Trophoblast cell (in vitro differentiated cells and primary cell): ENCODE measurements around the gene SNAPC2.

ENCODE experiments used
- DNase-seq, 2 donors: peaks; one replicate each; pipeline ENCODE4 v3.0.0-alpha.2; 2016
- H2AFZ ChIP-seq: 2 replicates; pipeline ENCODE4 v1.6.1; 2013; ENCODE audit warnings: low read length, moderate library complexity, mild to moderate bottlenecking; ENCODE audit not compliant: insufficient read depth, poor library complexity
- H2AK5ac ChIP-seq: 2 replicates; pipeline ENCODE4 v1.6.1; 2013; ENCODE audit warnings: mild to moderate bottlenecking, low read length
- H2BK120ac ChIP-seq: 2 replicates; pipeline ENCODE4 v1.6.1; 2013; ENCODE audit warnings: low read length, mild to moderate bottlenecking, moderate library complexity; ENCODE audit not compliant: insufficient read depth, poor library complexity
- H2BK12ac ChIP-seq: 2 replicates; pipeline ENCODE4 v1.6.1; 2013; ENCODE audit warnings: mild to moderate bottlenecking, low read length, moderate library complexity
- H2BK5ac ChIP-seq: 2 replicates; pipeline ENCODE4 v1.6.1; 2013; ENCODE audit warnings: low read length, low read depth, moderate library complexity, mild to moderate bottlenecking; ENCODE audit not compliant: poor library complexity
- H3K14ac ChIP-seq: 2 replicates; pipeline ENCODE4 v1.6.1; 2013; ENCODE audit warnings: mild to moderate bottlenecking, low read length
- H3K18ac ChIP-seq: 2 replicates; pipeline ENCODE4 v1.6.1; 2013; ENCODE audit warnings: mild to moderate bottlenecking, low read length
- H3K23ac ChIP-seq: 2 replicates; pipeline ENCODE4 v1.6.1; 2013; ENCODE audit warnings: low read length
- H3K27ac ChIP-seq: 2 replicates; pipeline ENCODE4 v1.5.1; 2013; ENCODE audit warnings: low read depth, mild to moderate bottlenecking, inconsistent platforms, low read length, moderate library complexity
- H3K27me3 ChIP-seq: 2 replicates; pipeline ENCODE4 v1.6.1; 2013; ENCODE audit warnings: inconsistent platforms, mild to moderate bottlenecking, low read length, moderate library complexity; ENCODE audit not compliant: insufficient read depth
- H3K36me3 ChIP-seq, 2 experiments: 1 replicate in 1 of 2; 2 replicates in 1 of 2; pipeline ENCODE4 v1.6.1; 2013; ENCODE audit warnings: low read length in 2 of 2, mild to moderate bottlenecking in 2 of 2, moderate library complexity in 1 of 2; ENCODE audit not compliant: insufficient read depth in 2 of 2, control insufficient read depth in 1 of 2
- H3K4ac ChIP-seq: 2 replicates; pipeline ENCODE4 v1.6.1; 2013; ENCODE audit warnings: low read depth, mild to moderate bottlenecking, low read length, moderate library complexity
- H3K4me1 ChIP-seq, 2 experiments: 1 replicate in 1 of 2; 2 replicates in 1 of 2; pipeline ENCODE4 v1.6.1; 2013; ENCODE audit warnings: low read length in 2 of 2, mild to moderate bottlenecking in 2 of 2, moderate library complexity in 1 of 2; ENCODE audit not compliant: insufficient read depth in 2 of 2, control insufficient read depth in 1 of 2
- H3K4me2 ChIP-seq: 2 replicates; pipeline ENCODE4 v1.6.1; 2013; ENCODE audit warnings: inconsistent platforms, mild to moderate bottlenecking, low read length, moderate library complexity
- H3K4me3 ChIP-seq: 2 replicates; pipeline ENCODE4 v1.5.1; 2013; ENCODE audit warnings: mild to moderate bottlenecking, low read depth, low read length, inconsistent platforms
- H3K79me1 ChIP-seq: one replicate; pipeline ENCODE4 v1.6.1; 2013; ENCODE audit warnings: low read length
- H3K79me2 ChIP-seq: 2 replicates; pipeline ENCODE4 v1.6.1; 2013; ENCODE audit warnings: low read length, mild to moderate bottlenecking; ENCODE audit not compliant: control insufficient read depth, insufficient read depth, poor library complexity
- H3K9ac ChIP-seq: 2 replicates; pipeline ENCODE4 v1.6.1; 2013; ENCODE audit warnings: mild to moderate bottlenecking, low read length
- H3K9me3 ChIP-seq: 2 replicates; pipeline ENCODE4 v1.6.1; 2013; ENCODE audit warnings: low read depth, mild to moderate bottlenecking, control low read depth, inconsistent platforms, low read length; ENCODE audit not compliant: insufficient read depth
- H4K12ac ChIP-seq: 2 replicates; pipeline ENCODE4 v1.6.1; 2013; ENCODE audit warnings: low read depth, mild to moderate bottlenecking, low read length, moderate library complexity
- H4K8ac ChIP-seq: 2 replicates; pipeline ENCODE4 v1.6.1; 2013; ENCODE audit warnings: low read depth, mild to moderate bottlenecking, low read length, moderate library complexity
- H4K91ac ChIP-seq: one replicate; pipeline ENCODE4 v1.6.1; 2013; ENCODE audit warnings: low read depth, mild to moderate bottlenecking, low read length, moderate library complexity
- WGBS: extraction: QIAGEN DNeasy Blood & Tissue Kit; methylation state at CpG from one replicate; pipeline ENCODE4 v1.1.7; 2013; ENCODE audit warnings: missing lambda C conversion rate; ENCODE audit not compliant: insufficient read length, insufficient coverage; ENCODE audit errors: extremely low coverage; 5-methylcytosine and 5-hydroxymethylcytosine counted together

Gene SNAPC2

DNA sequence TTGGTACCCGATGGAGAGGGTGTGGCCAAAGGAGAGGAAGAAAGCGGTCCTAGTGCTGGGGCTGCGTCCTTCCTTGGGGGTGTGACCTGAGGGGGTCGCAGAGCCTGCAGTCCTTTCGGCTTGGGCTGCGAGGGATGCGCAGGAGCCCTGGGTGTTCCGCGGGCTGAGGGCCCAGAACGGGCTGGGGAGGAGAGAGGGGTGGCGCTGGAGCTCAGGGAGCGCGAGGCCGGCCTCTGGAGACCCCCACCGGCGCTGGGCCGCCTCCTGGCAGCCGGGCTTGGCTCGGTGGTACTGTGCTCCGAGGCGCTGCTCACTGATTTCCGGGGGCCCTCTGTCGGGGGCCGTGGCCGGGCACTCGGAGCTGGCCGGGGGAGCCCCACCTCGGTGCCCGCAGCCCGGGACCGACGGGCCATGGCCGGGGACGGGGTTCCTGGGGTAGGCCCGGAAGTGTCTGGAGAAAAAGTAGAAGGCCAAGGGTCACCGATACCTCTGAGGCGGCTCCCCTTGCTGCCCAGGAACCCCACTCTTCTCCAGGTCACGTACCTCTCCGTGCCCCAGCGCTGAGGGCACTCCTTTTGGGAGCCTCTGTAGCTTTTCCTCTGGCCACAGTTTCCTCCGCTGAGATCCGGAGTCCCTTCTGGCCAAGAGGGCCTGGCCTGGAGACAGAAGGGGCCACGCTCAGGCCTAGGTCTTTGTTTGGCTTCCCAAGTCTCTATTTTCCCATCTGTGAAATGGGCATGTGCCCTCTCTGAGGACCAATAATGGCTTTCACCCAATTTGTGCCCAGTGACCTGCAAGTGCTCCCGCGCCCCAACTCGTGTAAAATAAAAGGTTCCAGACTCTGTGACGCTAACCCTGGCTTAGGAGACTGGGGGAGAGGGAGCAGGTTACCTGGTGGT, 47.6 kb upstream of the SNAPC2 start:
- peaks cover 3% of the 10 kb centered on the region for H3K79me1 ChIP-seq
- H3K27me3 ChIP-seq = peaks cover 19% of the 10 kb centered on the region
- H3K27ac ChIP-seq = no peak overlapping the region
- no peaks in the 10 kb centered on the region for H3K36me3 ChIP-seq
- no peak overlapping the region for H3K4me2 ChIP-seq
- no peak overlapping the region for H4K91ac ChIP-seq
- peaks cover 16 to 40% of the 10 kb centered on the region in 2 experiments for H3K4me1 ChIP-seq
- H3K23ac ChIP-seq = no peak overlapping the region
- H4K8ac ChIP-seq = no peak overlapping the region
- no peak overlapping the region for H3K18ac ChIP-seq
- H4K12ac ChIP-seq = no peak overlapping the region
- H3K9ac ChIP-seq = no peak overlapping the region
- peaks cover 10% of the 10 kb centered on the region for H3K9me3 ChIP-seq
- no peak overlapping the region for H3K14ac ChIP-seq
- H3K79me2 ChIP-seq = no peaks in the 10 kb centered on the region
- H3K4ac ChIP-seq = no peak overlapping the region
- DNase-seq = no peak
- no peak overlapping the region for H2AK5ac ChIP-seq
- H2BK12ac ChIP-seq = no peak overlapping the region
- H3K4me3 ChIP-seq = no peak overlapping the region
- H2BK5ac ChIP-seq = no peak overlapping the region
- no peak overlapping the region for H2AFZ ChIP-seq
- WGBS = no CpG with 5 or more reads among the region's 47 CpGs
- H2BK120ac ChIP-seq = no peak overlapping the region

DNA sequence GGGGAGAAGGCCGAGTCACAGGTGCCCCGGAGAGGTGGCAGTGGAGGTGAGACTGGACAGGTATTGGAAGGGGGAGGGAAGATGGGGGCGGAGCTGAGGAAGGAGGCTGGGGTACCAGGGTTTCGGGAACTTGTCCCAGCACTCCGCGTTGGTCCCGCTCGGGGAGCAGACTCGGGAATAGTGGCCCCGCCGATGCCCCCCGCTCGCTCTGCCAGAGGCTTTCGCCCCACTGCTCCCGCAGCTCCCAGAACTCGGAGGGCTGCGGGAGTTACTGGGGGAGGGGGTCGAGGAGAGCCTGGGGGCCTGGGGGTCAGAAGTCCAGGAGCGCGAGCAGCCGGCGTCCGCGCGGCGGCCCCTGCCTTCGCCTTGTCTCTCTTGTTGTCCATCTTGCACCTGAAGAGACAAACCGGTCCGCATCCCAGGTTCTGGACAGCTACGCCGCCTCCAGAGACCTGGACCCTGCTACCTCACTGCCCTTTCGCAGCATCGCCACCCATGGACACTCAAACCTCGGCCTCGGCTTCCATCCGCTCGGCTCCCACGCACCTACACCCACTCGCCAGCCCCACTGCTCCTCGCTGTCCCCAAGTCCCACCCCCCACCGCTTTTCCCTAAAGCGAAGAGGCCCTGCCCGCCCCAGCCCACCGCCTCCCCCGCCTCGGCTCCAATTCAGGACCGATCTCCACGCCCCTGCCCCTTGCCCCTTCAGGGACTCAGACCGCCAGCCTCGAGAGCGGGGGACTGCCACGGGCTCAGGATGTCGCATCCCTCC, 46.6 kb upstream of the SNAPC2 start:
- H3K79me2 ChIP-seq = no peaks in the 10 kb centered on the region
- H4K8ac ChIP-seq = no peak overlapping the region
- H2BK120ac ChIP-seq = no peak overlapping the region
- H3K4ac ChIP-seq = no peak overlapping the region
- no peak for DNase-seq
- no peak overlapping the region for H2AFZ ChIP-seq
- no peak overlapping the region for H3K9ac ChIP-seq
- H3K4me1 ChIP-seq = peaks cover 16 to 37% of the 10 kb centered on the region in 2 experiments
- no peak overlapping the region for H4K91ac ChIP-seq
- H2AK5ac ChIP-seq = no peak overlapping the region
- peaks cover 19% of the 10 kb centered on the region for H3K27me3 ChIP-seq
- no CpG with 5 or more reads among the region's 53 CpGs for WGBS
- H3K23ac ChIP-seq = no peak overlapping the region
- H2BK5ac ChIP-seq = no peak overlapping the region
- peaks cover 3% of the 10 kb centered on the region for H3K79me1 ChIP-seq
- H3K14ac ChIP-seq = no peak overlapping the region
- H4K12ac ChIP-seq = no peak overlapping the region
- no peak overlapping the region for H3K18ac ChIP-seq
- peak overlapping the region; percentile 72 for H3K4me2 ChIP-seq
- H3K27ac ChIP-seq = no peak overlapping the region
- H3K4me3 ChIP-seq = no peak overlapping the region
- H3K36me3 ChIP-seq = no peaks in the 10 kb centered on the region
- H2BK12ac ChIP-seq = no peak overlapping the region
- peaks cover 10% of the 10 kb centered on the region for H3K9me3 ChIP-seq

DNA sequence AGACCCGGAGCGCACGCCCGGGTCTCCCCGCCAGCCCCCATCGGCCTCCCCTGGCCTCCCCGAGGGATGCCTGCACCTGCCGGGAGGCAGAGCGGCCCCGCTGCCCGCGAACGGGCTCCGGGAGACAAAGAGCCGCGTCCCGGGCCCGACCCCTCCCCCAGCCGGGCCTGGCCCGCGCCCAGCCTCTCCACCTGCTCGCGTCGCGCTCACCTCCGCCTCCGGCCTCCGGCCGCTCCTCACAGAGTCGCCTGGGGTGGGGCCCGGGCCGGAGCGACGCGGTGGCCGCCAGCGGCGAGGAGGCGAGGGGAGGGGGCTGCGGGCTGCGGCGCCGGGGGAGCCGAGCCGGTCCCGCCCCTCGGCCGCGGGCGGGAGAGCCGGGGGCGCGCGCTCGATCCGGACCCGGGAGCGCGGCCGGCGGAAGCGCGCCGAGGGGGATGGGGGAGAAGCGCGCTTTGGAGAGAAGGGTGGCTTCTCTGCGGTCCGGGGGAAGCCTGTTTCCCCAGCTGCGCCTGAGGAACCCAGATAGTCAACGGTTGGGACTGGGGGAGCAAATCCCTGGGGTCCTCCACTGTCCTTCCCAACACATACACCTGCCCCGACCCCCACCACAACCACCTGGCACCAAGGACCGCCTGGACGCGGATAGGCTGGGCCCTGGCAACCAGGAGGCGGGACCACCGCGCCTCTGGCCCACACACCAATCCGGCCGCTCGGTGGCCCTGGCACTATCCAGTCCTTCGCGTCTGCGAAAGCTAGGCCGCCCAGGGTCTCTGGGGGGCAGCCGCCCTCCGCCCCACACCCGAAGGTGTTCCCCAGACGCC, 45.9 kb upstream of the SNAPC2 start, which contains the start of gene PRR36:
PRR36 (minus strand) TSS at position 315 of the 821 bp plus-strand sequence. CDS start 701 bp downstream, outside the sequence.
- no peak within 1 kb of the TSS for H2BK12ac ChIP-seq
- H3K79me2 ChIP-seq = no peaks in the 10 kb centered on the region
- no peak within 1 kb of the TSS for H3K9ac ChIP-seq
- H4K8ac ChIP-seq = peak within 1 kb of the TSS; percentile 24
- H4K91ac ChIP-seq = no peak within 1 kb of the TSS
- H2BK120ac ChIP-seq = no peak within 1 kb of the TSS
- no peak within 1 kb of the TSS for H2AK5ac ChIP-seq
- H4K12ac ChIP-seq = no peak within 1 kb of the TSS
- no peaks in the 10 kb centered on the region for H3K36me3 ChIP-seq
- H3K9me3 ChIP-seq = peaks cover 10% of the 10 kb centered on the region
- H3K14ac ChIP-seq = no peak within 1 kb of the TSS
- H3K23ac ChIP-seq = no peak within 1 kb of the TSS
- no peak within 1 kb of the TSS for H3K4ac ChIP-seq
- no peak within 1 kb of the TSS for H2BK5ac ChIP-seq
- peaks cover 10 to 30% of the 10 kb centered on the region in 2 experiments for H3K4me1 ChIP-seq
- H3K4me3 ChIP-seq = peak within 1 kb of the TSS; percentile 42
- peak within 1 kb of the TSS; percentile 72 for H3K4me2 ChIP-seq
- no peak within 1 kb of the TSS for H2AFZ ChIP-seq
- H3K18ac ChIP-seq = no peak within 1 kb of the TSS
- H3K27ac ChIP-seq = no peak within 1 kb of the TSS
- peaks cover 3% of the 10 kb centered on the region for H3K79me1 ChIP-seq
- peaks cover 19% of the 10 kb centered on the region for H3K27me3 ChIP-seq
- no CpG with 5 or more reads among the region's 88 CpGs for WGBS
- DNase-seq = peak in 1 of 2 donors; percentile 16

DNA sequence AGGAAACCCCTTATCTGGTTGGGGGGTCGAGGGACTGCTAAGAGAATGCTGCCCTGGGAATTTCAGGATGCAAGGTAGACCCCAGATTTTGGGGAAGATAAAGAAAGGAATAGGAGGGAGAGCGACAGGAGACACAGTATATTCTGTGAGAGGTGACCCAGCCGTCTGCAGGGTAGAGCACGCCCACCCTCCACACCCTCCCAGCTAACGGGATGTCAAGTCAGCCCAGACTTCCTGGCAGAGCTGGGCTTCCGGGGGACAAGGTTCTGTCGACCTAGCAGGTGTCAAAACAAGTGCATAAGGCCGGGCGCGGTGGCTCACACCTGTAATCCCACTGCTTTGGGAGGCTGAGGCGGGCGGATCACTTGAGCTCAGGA, 45.3 kb upstream of the SNAPC2 start:
- Histone ChIP-seq H4K91ac (no peak overlapping the region), H3K79me1 (peaks cover 3% of the 10 kb centered on the region), H3K4me1 (peaks cover 4 to 25% of the 10 kb centered on the region in 2 experiments), H3K36me3 (no peaks in the 10 kb centered on the region), H3K18ac (no peak overlapping the region), H3K9me3 (peaks cover 6% of the 10 kb centered on the region), H2BK120ac (no peak overlapping the region), H3K14ac (no peak overlapping the region), H3K27me3 (peaks cover 19% of the 10 kb centered on the region), H3K4ac (no peak overlapping the region), H3K27ac (no peak overlapping the region), H3K79me2 (no peaks in the 10 kb centered on the region), H2BK5ac (no peak overlapping the region), H2AFZ (no peak overlapping the region), H2BK12ac (no peak overlapping the region), H3K9ac (no peak overlapping the region), H3K4me2 (peak overlapping the region; percentile 34), H4K12ac (no peak overlapping the region), H2AK5ac (no peak overlapping the region), H3K23ac (no peak overlapping the region), H4K8ac (peak overlapping the region; percentile 24), H3K4me3 (no peak overlapping the region)
- WGBS = no CpG with 5 or more reads among the region's 12 CpGs
- DNase-seq = no peak
